ENCODE results near the gene GMPPA.

DNA sequence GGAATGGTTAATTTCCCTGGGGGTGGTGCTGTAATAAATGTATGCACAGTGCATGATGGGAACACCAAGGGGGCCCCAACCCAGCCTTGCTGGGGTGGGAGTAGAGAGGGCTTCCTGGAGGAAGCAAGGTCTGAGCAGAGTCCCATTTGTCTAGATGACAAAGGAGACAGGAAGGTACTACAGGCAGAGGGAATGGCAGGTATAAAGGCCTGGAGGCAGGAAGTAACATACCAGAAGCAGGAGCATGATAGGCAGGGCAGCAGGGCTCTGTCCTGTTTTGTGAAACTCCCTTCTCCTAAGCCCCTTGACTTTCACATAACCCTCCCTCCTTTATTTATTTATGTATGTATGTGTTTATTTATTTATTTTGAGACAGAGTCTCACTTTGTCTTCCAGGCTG is 3.9 kb downstream of the GMPPA start:
- TF ChIP-seq, protein P1, sequence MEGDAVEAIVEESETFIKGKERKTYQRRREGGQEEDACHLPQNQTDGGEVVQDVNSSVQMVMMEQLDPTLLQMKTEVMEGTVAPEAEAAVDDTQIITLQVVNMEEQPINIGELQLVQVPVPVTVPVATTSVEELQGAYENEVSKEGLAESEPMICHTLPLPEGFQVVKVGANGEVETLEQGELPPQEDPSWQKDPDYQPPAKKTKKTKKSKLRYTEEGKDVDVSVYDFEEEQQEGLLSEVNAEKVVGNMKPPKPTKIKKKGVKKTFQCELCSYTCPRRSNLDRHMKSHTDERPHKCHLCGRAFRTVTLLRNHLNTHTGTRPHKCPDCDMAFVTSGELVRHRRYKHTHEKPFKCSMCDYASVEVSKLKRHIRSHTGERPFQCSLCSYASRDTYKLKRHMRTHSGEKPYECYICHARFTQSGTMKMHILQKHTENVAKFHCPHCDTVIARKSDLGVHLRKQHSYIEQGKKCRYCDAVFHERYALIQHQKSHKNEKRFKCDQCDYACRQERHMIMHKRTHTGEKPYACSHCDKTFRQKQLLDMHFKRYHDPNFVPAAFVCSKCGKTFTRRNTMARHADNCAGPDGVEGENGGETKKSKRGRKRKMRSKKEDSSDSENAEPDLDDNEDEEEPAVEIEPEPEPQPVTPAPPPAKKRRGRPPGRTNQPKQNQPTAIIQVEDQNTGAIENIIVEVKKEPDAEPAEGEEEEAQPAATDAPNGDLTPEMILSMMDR (IDR thresholded peaks at IDR 0.05) = no peak
- TF ChIP-seq POLR2A (IDR thresholded peaks at IDR 0.05) (no peak), POLR2AphosphoS5 (IDR thresholded peaks at IDR 0.05) (no peak)
